HG03460 (cell line): ENCODE results near the gene AURKB.
"Not testable (repeated sequence)": the region's sequence is repeated elsewhere in the genome, so short reads cannot be mapped to it uniquely, and the experiment has no call there.

Experiments used
- ATAC-seq: cut with Tn5 transposase; IDR thresholded peaks from one replicate; pipeline ENCODE4 v1.9.1; 2021; ENCODE audit not compliant: unreplicated experiment

AURKB gene

GRCh38 chr17:8225813-8226535 lies 15.6 kb upstream of the AURKB start:
- no peak for ATAC-seq

- ATAC-seq: no peak
These were observed 14.8 kb upstream of the AURKB start for GRCh38 chr17:8224891-8225812.

GRCh38 chr17:8223356-8224126 lies 13.2 kb upstream of the AURKB start:
- peak; percentile 13 for ATAC-seq

GRCh38 chr17:8222630-8223355 lies 12.4 kb upstream of the AURKB start:
- peak; percentile 39 for ATAC-seq

GRCh38 chr17:8222380-8222629 lies 11.9 kb upstream of the AURKB start:
- ATAC-seq: peak; percentile 27

GRCh38 chr17:8221663-8222379 lies 11.4 kb upstream of the AURKB start:
- ATAC-seq: peak; percentile 36

GRCh38 chr17:8220783-8221662 lies 10.6 kb upstream of the AURKB start:
- ATAC-seq: no peak

GRCh38 chr17:8214000-8214399 lies 3.6 kb upstream of the AURKB start:
- not testable (repeated sequence) for ATAC-seq

GRCh38 chr17:8212312-8213180 lies 2.2 kb upstream of the AURKB start:
- no peak for ATAC-seq

GRCh38 chr17:8210761-8211458 lies 535 bp upstream of the AURKB start:
- ATAC-seq: no peak

- ATAC-seq: no peak
These were observed 3.8 kb downstream of the AURKB start for GRCh38 chr17:8206536-8206935.

- ATAC-seq: no peak
These were observed 5.4 kb downstream of the AURKB start for GRCh38 chr17:8204761-8205555.

GRCh38 chr17:8192070-8192815 lies 18.1 kb downstream of the AURKB start:
- ATAC-seq: no peak

GRCh38 chr17:8190506-8190905 lies 19.9 kb downstream of the AURKB start:
- ATAC-seq: no peak

- peak; percentile 48 for ATAC-seq
These were observed 20.5 kb downstream of the AURKB start, which contains the start of gene BORCS6 for GRCh38 chr17:8189711-8190477. TSS of gene BORCS6 (minus strand) at chr17:8190180. CDS start at chr17:8190140, 40 bp downstream.
